Colonic mucosa (tissue), 4 donors: ENCODE measurements around the gene GLYAT. TPM values are rescaled to one million over a fixed set of nuclear protein-coding genes. Genes with fewer than 3 reads are reported as not detected.

Experiments used
- DNase-seq: peaks from one replicate; pipeline ENCODE4 v3.0.0-alpha.2; 2020
- H3K27ac ChIP-seq: fragments of 200-600 bp; one replicate; pipeline ENCODE4 v1.8.0; 2021
- H3K27me3 ChIP-seq: fragments of 200-600 bp; one replicate; pipeline ENCODE4 v1.8.0; 2021
- H3K36me3 ChIP-seq: fragments of 200-600 bp; one replicate; pipeline ENCODE4 v1.8.0; 2021
- H3K4me1 ChIP-seq: fragments of 200-600 bp; one replicate; pipeline ENCODE4 v1.8.0; 2021; ENCODE audit warnings: mild to moderate bottlenecking
- H3K4me3 ChIP-seq: fragments of 200-600 bp; one replicate; pipeline ENCODE4 v1.8.0; 2021
- H3K9ac ChIP-seq, 2 donors: one replicate each; pipeline ENCODE4 v1.7.0; 2013; ENCODE audit warnings: control low read depth in 2 of 2, low read depth in 2 of 2, low read length in 2 of 2
- H3K9me3 ChIP-seq: fragments of 200-600 bp; one replicate; pipeline ENCODE4 v1.8.0; 2021
- CTCF ChIP-seq: fragments of 200-600 bp; IDR thresholded peaks from one replicate; pipeline ENCODE4 v1.8.0; 2022; ENCODE audit warnings: antibody characterized with exemption, mild to moderate bottlenecking
- intact Hi-C: fragments of 100-400 bp; cut with DNase I; formaldehyde crosslinking; loops from one replicate; pipeline ENCODE4 v1.14.1; 2022
- total RNA-seq, 2 donors: library from RNA; stranded (reverse); fragmentation: NEBNext Ultra II Directional in 1 of 2; extraction: Animal tissue kit (Norgen Biotek cat#: 25700) in 1 of 2; gene quantifications; one replicate each; pipeline ENCODE4 v1.2.1, GENCODE V29; 2021
- donor health status: healthy.
- donor health status: DM: no; HTN: no; CAD: no.
- donor health status: DM: no; HTN: no; CAD: no.

The GLYAT gene, protein sequence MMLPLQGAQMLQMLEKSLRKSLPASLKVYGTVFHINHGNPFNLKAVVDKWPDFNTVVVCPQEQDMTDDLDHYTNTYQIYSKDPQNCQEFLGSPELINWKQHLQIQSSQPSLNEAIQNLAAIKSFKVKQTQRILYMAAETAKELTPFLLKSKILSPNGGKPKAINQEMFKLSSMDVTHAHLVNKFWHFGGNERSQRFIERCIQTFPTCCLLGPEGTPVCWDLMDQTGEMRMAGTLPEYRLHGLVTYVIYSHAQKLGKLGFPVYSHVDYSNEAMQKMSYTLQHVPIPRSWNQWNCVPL
- total RNA-seq: not detected

DNA sequence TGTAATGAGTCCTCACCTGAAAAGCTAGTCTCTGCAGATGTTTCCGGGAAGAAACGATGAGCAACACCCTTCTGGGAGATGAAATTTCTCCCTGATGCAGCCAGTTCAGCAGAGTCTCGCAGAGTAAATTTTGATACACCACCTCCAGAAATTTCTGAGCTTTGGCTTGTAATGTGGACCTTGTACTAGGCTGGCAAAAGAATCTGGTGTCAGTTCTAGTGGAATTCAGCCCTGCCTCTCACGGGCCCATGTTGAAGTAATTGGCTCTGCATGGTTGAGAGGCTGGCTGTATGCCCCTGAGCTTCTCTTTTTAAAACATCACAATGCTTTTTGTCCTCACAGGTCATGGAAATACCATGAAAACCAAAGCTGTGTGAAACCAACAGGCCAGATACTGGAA, at the start of gene GLYAT:
TSS of gene GLYAT (minus strand) at position 125 of the 400 bp plus-strand sequence. CDS start 7,447 bp downstream, outside the sequence.
- intact Hi-C loops: no loop called here
- no peak for DNase-seq
- no peaks in the 10 kb centered on the region for H3K4me1 ChIP-seq
- no peak within 1 kb of the TSS for H3K9ac ChIP-seq
- no peak within 1 kb of the TSS for H3K27ac ChIP-seq
- no peak within 1 kb of the TSS for H3K4me3 ChIP-seq
- TF ChIP-seq CTCF: no peak
- H3K27me3 ChIP-seq: no peaks in the 10 kb centered on the region
- no peaks in the 10 kb centered on the region for H3K36me3 ChIP-seq
- H3K9me3 ChIP-seq: no peaks in the 10 kb centered on the region

DNA sequence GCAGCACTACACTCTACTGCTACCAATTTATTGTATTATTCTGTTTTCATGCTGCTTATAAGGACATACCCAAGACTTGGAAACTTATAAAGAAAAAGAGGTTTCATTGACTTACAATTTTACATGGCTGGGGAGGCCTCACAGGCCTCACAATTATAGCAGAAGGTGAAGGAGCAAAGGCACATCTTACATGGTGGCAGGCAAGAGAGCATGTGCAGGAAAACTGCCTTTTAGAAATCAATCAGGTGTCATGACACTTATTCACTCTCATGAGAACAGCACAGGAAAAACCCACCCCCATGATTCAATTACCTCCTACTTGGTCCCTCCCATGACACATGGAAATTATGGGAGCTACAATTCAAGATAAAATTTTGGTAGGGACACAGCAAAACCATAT, 49.6 kb upstream of the GLYAT start:
- TF ChIP-seq CTCF: no peak
- intact Hi-C loops: loop anchor here (10.0 kb wide), 1 partner anchor 107 kb away; no protein-coding TSS in a partner anchor
- Histone ChIP-seq H3K27me3 (no peaks in the 10 kb centered on the region), H3K4me3 (no peak overlapping the region), H3K9ac (no peak overlapping the region), H3K4me1 (no peaks in the 10 kb centered on the region), H3K27ac (no peak overlapping the region), H3K36me3 (no peaks in the 10 kb centered on the region), H3K9me3 (no peaks in the 10 kb centered on the region)
- no peak for DNase-seq

GRCh38 chr11:58780578-58780977, 48.8 kb upstream of the GLYAT start:
- intact Hi-C loops: loop anchor here (10.0 kb wide), 1 partner anchor 106 kb away; no protein-coding TSS in a partner anchor
- H3K36me3 ChIP-seq: no peaks in the 10 kb centered on the region
- H3K27me3 ChIP-seq: no peaks in the 10 kb centered on the region
- TF ChIP-seq CTCF: no peak
- no peak for DNase-seq
- no peak overlapping the region for H3K27ac ChIP-seq
- H3K4me3 ChIP-seq: no peak overlapping the region
- no peak overlapping the region for H3K9ac ChIP-seq
- H3K4me1 ChIP-seq: no peaks in the 10 kb centered on the region
- no peaks in the 10 kb centered on the region for H3K9me3 ChIP-seq

GRCh38 chr11:58776891-58777710, 45.4 kb upstream of the GLYAT start:
- H3K27me3 ChIP-seq: no peaks in the 10 kb centered on the region
- no peaks in the 10 kb centered on the region for H3K4me1 ChIP-seq
- no peak overlapping the region for H3K4me3 ChIP-seq
- no peak overlapping the region for H3K9ac ChIP-seq
- no peaks in the 10 kb centered on the region for H3K9me3 ChIP-seq
- intact Hi-C loops: no loop called here
- no peaks in the 10 kb centered on the region for H3K36me3 ChIP-seq
- DNase-seq: no peak
- TF ChIP-seq CTCF: no peak
- no peak overlapping the region for H3K27ac ChIP-seq

DNA sequence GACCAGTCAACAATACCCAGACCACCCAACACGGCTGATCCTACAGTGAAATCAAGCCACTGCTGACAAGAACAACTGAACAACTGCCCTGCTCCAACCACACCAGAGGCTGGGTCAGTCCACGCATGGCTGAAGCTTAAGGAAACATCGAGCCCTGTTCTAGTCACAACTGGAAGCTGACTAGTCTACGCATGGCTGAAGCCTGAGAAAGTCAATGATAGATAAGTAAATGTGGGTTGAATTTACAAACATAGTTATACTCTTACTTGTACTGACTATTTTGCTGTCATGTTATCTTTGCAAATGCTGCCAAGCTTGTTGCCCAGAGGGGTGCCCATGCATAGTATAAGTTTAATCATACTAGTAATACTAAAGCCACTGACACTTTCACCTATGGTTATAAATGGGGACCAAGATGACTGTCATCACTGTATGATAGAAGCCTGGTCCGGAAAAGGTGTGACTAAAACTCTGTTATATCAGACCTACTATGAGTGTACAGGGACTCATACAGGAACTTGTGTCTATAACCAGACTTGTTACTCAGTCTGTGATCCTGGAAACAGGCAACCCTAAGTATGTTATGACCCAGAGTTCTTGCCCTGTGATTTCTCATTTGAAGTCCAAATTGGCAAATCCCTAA, 43.4 kb upstream of the GLYAT start:
- H3K4me1 ChIP-seq: no peaks in the 10 kb centered on the region
- no peak overlapping the region for H3K4me3 ChIP-seq
- H3K9ac ChIP-seq: no peak overlapping the region
- no peaks in the 10 kb centered on the region for H3K27me3 ChIP-seq
- no peaks in the 10 kb centered on the region for H3K9me3 ChIP-seq
- intact Hi-C loops: no loop called here
- no peak overlapping the region for H3K27ac ChIP-seq
- H3K36me3 ChIP-seq: no peaks in the 10 kb centered on the region
- TF ChIP-seq CTCF: no peak
- DNase-seq: no peak
